NT2/D1 (cell line): ENCODE results near the gene ZNF385C.

Source experiments
- SUZ12 ChIP-seq: IDR thresholded peaks from 2 replicates; pipeline ENCODE4 v1.6.1; 2011; ENCODE audit not compliant: insufficient read length, insufficient read depth; ENCODE audit errors: extremely low read depth
- YY1 ChIP-seq: IDR thresholded peaks from 2 replicates; pipeline ENCODE4 v1.6.1; 2011; ENCODE audit not compliant: insufficient read length, insufficient read depth
- ZNF274 ChIP-seq: IDR thresholded peaks from 2 replicates; pipeline ENCODE4 v1.6.1; 2011; ENCODE audit warnings: mild to moderate bottlenecking, low read depth, low read length

GRCh38 chr17:41977991-41978390, 120.3 kb downstream of the ZNF385C start:
- TF ChIP-seq YY1 (no peak), ZNF274 (no peak), SUZ12 (no peak)
